Fibroblast of gingiva (primary cell): ENCODE measurements around the gene CCDC182.

ENCODE experiments used
- DNase-seq: peaks from one replicate; pipeline ENCODE4 v3.0.0-alpha.2; 2011; ENCODE audit warnings: low read depth

The CCDC182 gene

DNA sequence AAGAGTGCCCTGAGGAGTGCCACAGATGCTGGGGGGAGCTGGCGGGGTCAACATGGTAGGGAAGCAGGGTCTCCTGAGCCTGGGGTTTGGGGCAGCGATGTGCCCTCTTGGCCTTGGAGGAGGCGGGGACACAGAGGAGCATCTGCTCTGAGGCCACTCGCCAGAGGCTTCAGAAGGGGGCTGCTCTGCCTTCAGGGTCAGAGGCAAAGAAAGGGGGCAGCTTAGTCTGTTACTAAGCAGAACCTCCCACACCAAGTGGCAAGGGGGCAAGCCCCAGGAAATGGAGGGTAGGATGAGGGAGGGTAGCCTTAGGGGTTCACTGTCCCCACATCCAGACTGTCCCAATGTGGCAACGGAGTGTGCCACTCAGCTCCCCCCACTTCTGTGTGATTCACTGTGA lies 18.3 kb downstream of the CCDC182 start:
- no peak for DNase-seq

DNA sequence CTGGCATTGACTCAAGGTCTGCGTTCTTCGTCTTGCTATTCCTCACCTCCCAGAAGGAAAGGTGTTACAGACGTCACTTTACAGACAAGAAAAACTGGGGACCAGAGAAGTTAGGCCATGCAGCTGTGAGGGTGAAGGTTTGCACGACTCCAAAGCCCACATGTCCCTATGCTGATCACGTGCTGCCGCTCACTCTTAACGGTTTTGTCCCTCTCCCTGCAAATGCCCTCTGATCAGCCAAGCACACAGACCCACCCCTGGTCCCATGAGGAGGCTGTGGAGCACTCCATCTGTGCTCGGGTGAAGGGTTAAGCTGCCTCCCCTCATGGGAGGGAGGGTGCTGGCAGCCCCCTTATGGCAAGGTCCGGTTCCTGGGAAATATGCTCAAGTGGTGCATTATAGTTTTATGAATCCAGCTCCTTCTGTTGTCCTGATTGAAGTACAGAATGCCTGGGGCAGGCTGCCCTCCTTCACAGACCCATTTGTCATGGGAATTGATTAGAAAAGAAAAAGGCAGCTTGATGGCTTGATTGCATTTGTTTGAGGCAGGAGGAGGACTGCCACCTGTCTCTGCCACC lies 18.8 kb downstream of the CCDC182 start:
- no peak for DNase-seq

DNA sequence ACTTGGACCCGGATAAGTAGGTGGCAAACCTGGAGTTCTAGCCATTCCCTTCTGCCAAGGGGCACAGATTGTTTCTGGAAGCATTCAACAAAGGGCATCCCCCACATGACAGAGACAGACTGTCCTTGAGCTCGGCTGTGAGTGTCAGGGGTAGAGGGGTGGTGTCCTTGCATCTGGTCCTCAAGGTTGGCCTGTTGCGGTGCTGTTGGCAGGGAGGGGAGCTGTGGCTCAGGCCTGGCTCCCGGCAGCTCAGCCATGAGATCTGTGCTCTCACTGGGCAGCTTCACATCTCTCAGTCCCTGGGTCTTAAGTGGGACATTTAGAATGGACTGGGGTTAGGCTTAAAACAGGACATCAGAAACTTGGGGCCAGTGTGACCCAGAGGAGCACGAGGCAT lies 20.4 kb downstream of the CCDC182 start:
- no peak for DNase-seq

- no peak for DNase-seq
Observed at GRCh38 chr17:57724026-57724728, 20.9 kb downstream of the CCDC182 start.

- DNase-seq = no peak
Observed at GRCh38 chr17:57723427-57724025, 21.6 kb downstream of the CCDC182 start.

DNA sequence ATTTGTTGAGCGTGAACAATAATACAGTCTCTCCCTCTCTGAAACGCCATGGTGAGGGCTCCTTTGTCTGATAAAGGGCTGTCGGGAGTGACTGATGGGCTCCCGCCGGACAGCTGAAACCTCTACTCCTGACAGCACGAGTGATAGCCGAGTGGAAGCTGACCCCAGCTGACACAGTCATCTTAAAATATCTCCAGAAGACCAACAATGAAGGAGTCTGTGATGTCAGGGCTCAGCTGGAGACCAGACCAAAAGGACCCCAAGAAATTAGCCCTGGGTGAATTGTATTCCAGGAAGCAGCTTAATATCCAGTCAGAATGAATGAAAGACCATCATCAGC lies 22.4 kb downstream of the CCDC182 start:
- no peak for DNase-seq

DNA sequence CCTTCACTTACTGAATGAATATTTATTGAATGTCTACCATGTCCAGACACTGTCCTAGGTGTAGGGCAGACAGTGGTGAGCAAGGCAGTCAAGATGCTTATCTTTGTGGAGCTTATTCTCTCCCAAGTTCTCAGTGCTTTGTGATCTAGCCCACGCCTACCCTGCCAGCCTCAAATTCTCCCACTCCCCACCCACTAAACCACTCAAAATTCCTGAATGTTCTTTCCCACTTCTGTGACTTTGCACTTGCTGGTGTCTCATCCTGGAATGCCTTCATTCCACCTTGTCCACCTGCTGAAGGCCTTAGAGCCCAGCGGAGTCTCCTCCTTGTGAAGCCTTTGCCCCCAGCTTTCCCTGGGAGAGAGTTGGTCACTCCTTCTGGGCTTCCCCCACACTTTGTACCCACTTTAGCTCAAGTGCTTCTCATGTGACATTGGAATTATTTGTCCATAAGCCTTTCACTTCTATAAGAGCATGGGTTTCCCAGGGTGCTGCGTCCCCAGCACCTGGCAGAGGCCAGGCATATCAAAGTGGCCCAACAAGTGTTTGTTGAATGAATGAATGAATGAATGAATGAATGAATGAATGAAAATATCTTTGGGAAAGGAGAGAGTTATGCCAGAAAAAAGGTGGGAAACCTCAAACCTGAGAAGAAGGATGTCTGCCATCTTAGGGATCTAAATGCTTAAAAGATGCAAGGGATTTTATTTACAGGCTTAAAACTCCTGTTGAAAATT lies 23.0 kb downstream of the CCDC182 start:
- no peak for DNase-seq

DNA sequence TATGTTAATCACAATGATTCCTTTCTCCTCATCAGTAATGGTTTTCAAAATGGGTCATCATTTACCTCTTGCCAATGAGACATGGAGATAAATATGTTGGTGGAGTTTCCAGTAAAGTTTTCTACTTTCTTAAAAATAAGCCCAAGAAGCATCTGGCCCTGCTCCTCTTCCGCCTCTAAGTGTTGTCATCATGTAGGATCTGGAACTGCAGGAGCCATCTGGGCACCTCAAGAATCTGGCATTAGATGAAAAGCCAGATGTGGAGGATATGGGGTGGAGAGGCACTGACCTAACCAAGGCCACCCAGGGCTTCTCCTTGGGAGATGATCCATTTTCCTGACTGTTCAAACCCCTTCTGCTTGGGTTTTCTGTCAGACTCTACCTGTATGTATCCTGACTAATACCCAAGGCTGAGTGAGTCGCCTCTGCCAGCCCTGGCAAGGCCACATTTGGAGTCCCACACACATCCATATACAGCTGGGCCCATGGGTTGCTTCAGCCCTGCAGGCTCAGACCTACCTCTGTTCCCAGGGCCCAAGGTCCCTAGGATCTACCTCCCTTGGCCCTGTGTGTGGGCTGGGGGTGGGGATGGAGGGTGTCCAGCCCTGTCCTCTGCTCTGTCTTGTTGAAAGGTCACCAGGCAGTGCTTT lies 24.6 kb downstream of the CCDC182 start:
- DNase-seq = no peak

- DNase-seq = no peak
Observed at GRCh38 chr17:57718878-57719277, 26.2 kb downstream of the CCDC182 start.

DNA sequence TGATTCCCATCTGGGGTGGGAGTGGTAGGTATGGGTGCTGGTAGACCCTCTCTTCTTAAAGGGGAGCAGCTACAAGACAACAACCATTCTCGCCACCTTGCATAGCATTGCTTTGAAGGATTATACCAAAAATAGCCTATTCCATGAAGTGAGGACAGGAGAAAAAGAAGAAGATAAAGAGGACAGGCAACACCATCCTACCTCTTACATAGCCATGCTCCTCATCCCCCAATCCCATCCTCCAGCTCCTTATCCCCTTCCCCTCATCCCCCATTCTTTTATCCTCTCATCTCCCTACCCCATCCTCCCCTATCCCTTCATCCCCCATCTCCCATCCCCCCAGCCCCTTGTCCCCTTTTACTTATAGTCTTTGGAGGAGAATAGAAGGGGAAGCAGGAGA lies 29.1 kb downstream of the CCDC182 start:
- no peak for DNase-seq

GRCh38 chr17:57714665-57715180 lies 30.4 kb downstream of the CCDC182 start:
- no peak for DNase-seq

- DNase-seq = no peak
Observed at GRCh38 chr17:57713140-57713539, 32.0 kb downstream of the CCDC182 start.

DNA sequence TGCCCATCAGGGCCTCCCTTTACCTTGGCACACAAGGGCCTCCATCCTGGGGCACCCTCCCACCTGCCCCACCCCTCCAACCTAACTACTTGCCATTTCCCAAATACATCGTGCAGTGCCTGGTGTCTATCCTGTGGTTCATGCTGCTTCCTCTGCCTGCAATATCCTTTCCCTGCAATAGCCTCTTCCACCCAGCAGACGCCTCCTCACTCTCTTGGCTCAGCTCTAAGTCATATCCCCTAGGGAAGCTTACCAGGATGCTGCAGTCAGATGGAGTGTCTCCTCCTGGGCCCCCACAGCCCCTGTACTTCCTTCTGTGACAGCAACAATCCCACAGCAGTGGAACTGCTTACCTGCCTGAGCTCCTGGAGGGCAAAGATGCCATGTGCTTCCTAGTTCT lies 36.7 kb downstream of the CCDC182 start:
- DNase-seq = no peak

DNA sequence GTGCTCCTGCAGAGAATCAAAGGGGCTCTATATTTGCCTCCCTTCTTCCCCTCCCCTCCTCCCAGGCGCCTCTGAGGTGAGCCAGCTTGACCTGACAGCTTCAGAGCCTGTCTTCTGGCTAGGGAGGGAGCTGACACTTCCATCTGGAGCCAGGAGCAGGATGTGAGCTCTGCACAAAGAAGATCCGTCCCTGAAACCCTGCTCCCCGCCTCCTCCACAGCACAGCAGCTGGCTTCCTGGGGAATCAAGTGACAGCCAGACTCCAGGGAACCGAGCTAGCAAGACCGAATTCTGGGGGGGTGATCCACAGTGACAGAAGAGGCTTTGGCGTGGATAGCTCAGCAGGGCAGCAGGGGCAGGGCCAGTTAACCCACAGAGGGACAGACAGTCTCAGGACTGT lies 37.2 kb downstream of the CCDC182 start:
- DNase-seq = no peak

GRCh38 chr17:57706761-57707160 lies 38.3 kb downstream of the CCDC182 start:
- no peak for DNase-seq

GRCh38 chr17:57705921-57706695 lies 39.0 kb downstream of the CCDC182 start:
- no peak for DNase-seq

GRCh38 chr17:57704448-57704847 lies 40.7 kb downstream of the CCDC182 start:
- DNase-seq = no peak

GRCh38 chr17:57703273-57703672 lies 41.8 kb downstream of the CCDC182 start:
- no peak for DNase-seq

DNA sequence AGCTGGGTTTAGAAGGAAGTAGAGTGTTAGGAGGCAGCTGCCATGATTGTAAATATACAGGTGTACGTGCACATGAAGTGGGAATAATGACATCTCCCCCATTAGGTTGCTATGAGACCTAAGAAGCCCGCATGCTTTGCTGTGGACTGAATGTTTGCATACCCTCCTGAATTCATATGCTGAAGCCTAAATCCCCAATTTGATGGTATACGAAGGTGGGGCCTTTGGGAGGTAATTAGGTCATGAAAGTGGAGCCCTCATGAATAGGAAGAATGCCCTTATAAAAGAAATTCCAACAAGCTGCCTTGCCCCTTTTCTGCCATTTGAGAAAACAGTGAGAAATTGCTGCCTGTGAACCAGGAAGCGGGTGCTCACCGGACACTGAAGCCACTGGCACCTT lies 44.0 kb downstream of the CCDC182 start:
- no peak for DNase-seq

DNA sequence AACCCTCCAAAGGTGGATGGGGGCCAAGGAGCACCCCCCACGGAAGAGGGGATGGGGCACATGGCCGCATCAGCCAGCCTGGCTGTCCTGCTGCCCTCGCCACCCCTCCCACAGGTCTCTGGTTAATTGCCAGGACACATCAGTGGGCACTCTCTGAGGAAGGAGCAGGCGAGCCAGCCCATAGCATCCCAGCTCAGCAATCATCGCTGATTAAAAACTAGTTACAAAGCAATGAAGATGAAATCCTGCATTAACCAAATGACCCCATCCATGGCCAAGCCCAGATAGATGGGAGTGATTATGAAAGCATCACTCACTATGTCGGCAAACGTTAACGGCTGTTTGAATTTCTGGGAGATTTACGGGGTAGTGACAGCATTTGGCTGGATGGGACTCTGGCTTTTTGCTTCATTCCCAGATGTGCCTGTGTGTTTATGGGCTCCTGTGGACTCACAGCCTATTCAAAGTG lies 45.3 kb downstream of the CCDC182 start:
- no peak for DNase-seq

DNA sequence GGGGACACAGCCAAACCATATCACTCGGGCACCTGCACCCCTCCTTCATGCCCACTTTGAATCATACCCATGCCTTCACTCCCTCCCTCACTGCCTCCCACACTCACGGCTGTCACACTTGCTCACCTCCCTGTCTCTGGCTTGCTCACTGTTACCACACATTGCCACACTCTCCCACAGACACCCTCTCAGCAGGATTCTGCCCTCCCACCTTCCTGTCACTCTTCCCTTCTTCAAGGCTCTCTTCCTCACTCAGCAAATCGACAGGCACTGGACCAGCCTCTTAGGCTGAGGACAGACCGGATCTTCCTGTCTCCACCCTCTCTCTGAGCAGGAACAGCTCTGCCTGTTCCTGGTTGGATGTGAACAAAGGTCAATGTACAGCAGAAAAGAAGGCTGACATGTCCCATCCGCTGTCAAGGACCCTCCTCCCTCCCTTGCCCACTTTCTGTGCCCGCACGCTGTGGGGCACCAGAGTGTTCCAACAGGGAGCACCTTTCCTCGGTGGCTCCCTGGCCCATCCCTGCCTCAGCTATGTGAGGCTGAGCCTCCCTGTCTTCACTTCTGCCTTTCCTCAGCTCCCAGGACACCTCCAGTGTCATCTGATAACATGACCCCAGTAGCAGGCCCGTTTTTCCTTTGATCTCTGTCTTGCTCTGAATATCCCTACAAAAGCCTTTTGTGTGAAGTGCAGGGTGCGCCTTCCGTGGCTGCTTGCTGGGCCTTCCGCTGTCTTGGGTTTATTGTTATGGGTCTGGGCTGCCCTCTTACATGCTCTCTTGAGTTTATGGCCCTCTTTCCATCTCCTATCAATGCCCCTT lies 47.0 kb downstream of the CCDC182 start:
- no peak for DNase-seq
